Kidney (tissue), 14 donors: ENCODE results near the gene MAPK8. TPM values are rescaled to one million over a fixed set of nuclear protein-coding genes. Genes with fewer than 3 reads are reported as not detected.

Source experiments
- DNase-seq, 5 donors: peaks; one replicate each; pipeline ENCODE4 v3.0.0-alpha.2; 2013 to 2020
- FAIRE-seq: peaks from 2 replicates; lab custom pipeline; 2012; peaks lifted over from hg19 to GRCh38; lab: Jason Lieb, UNC
- H3K27ac ChIP-seq, 2 donors: one replicate each; pipeline ENCODE4 v1.7.0; 2013; ENCODE audit warnings: low read depth in 2 of 2, low read length in 2 of 2, inconsistent platforms in 1 of 2
- H3K27me3 ChIP-seq: one replicate; pipeline ENCODE4 v1.7.1; 2013; ENCODE audit warnings: low read length, inconsistent platforms; ENCODE audit not compliant: control insufficient read depth, insufficient read depth
- H3K36me3 ChIP-seq, 3 donors: one replicate each; pipeline versions ENCODE4 v1.7.0 to v1.7.1; 2013; ENCODE audit warnings: low read length in 3 of 3, control low read depth in 1 of 3, inconsistent platforms in 1 of 3; ENCODE audit not compliant: insufficient read depth in 3 of 3, control insufficient read depth in 2 of 3
- H3K4me1 ChIP-seq, 3 donors: one replicate each; pipeline versions ENCODE4 v1.7.0 to v1.7.1; 2013; ENCODE audit warnings: low read length in 3 of 3, inconsistent platforms in 1 of 3, low read depth in 1 of 3; ENCODE audit not compliant: control insufficient read depth in 2 of 3, insufficient read depth in 2 of 3
- H3K4me3 ChIP-seq, 3 donors: one replicate each; pipeline versions ENCODE4 v1.7.0 to v1.8.1; 2013; ENCODE audit warnings: low read length in 3 of 3, control low read depth in 1 of 3, inconsistent platforms in 1 of 3
- H3K9ac ChIP-seq, 3 donors: one replicate each; pipeline versions ENCODE4 v1.7.0 to v1.7.1; 2013; ENCODE audit warnings: low read length in 3 of 3, control low read depth in 1 of 3, inconsistent platforms in 1 of 3
- H3K9me3 ChIP-seq, 3 donors: one replicate each; pipeline versions ENCODE4 v1.7.0 to v1.7.1; 2013; ENCODE audit warnings: low read length in 3 of 3, control low read depth in 1 of 3, inconsistent platforms in 1 of 3; ENCODE audit not compliant: control insufficient read depth in 2 of 3, insufficient read depth in 1 of 3
- CTCF ChIP-seq: IDR thresholded peaks from 3 replicates; pipeline ENCODE4 v1.5.1; 2012; ENCODE audit warnings: mild to moderate bottlenecking, moderate library complexity, borderline replicate concordance; ENCODE audit not compliant: insufficient read depth; ENCODE audit errors: extremely low read depth
- intact Hi-C: fragments of 100-400 bp; cut with DNase I; formaldehyde crosslinking; loops from one replicate; pipeline ENCODE4 v1.11.1; 2022
- polyA plus RNA-seq: library from polyadenylated mRNA; stranded (reverse); fragments of 350-450 nt; fragmentation: Illumina TruSeq; extraction: RNeasy Lipid Tissue Mini Kit (QIAGEN cat#74804); gene quantifications from one replicate; pipeline ENCODE4 v1.2.3, GENCODE V29; 2014; ENCODE audit warnings: low read depth, low replicate concordance; ENCODE audit not compliant: insufficient read depth
- total RNA-seq: library from RNA; stranded (reverse); fragmentation: NEBNext Ultra II Directional; extraction: Animal tissue kit (Norgen Biotek cat#: 25700); gene quantifications from one replicate; pipeline ENCODE4 v1.2.1, GENCODE V29; 2021
- donor health status: control.
- donor health status: control.
- donor health status: control.
- donor health status: control.
- donor health status: control.
- donor health status: DM: yes; HTN: yes; CAD: no.
- donor health status: Normal renal cell carcinoma (clear cell type).

MAPK8 gene
- total and polyA plus RNA-seq, 2 donors from 2014 or later: 17.0 to 36.7 TPM

- no peaks in the 10 kb centered on the region for H3K27me3 ChIP-seq
- no peak for TF ChIP-seq CTCF
- no peak for DNase-seq
- H3K4me1 ChIP-seq: peaks cover 0 to 15% (median 10%) of the 10 kb centered on the region in 3 donors
- H3K9me3 ChIP-seq: no peaks in the 10 kb centered on the region
- intact Hi-C loops: no loop called here
- no peak overlapping the region for H3K9ac ChIP-seq
- no peak overlapping the region for H3K27ac ChIP-seq
- no peak for FAIRE-seq
- no peak overlapping the region for H3K4me3 ChIP-seq
- H3K36me3 ChIP-seq: no peaks in the 10 kb centered on the region
These were observed 15.3 kb upstream of the MAPK8 start for GRCh38 chr10:48291190-48291589.

- Histone ChIP-seq H3K36me3 (no peaks in the 10 kb centered on the region), H3K9me3 (no peaks in the 10 kb centered on the region), H3K27me3 (no peaks in the 10 kb centered on the region), H3K4me3 (no peak overlapping the region), H3K27ac (no peak overlapping the region), H3K9ac (no peak overlapping the region), H3K4me1 (peaks cover 0 to 15% (median 7%) of the 10 kb centered on the region in 3 donors)
- DNase-seq (no peak), FAIRE-seq (no peak)
- intact Hi-C loops: no loop called here
- no peak for TF ChIP-seq CTCF
These were observed 13.9 kb upstream of the MAPK8 start for GRCh38 chr10:48292616-48293015.

GRCh38 chr10:48294431-48294830, 12.0 kb upstream of the MAPK8 start:
- peaks cover 0 to 3% (median 0%) of the 10 kb centered on the region in 3 donors for H3K4me1 ChIP-seq
- no peak for TF ChIP-seq CTCF
- H3K27ac ChIP-seq: no peak overlapping the region
- intact Hi-C loops: no loop called here
- no peak overlapping the region for H3K4me3 ChIP-seq
- H3K27me3 ChIP-seq: no peaks in the 10 kb centered on the region
- no peak for DNase-seq
- no peaks in the 10 kb centered on the region for H3K36me3 ChIP-seq
- no peak overlapping the region for H3K9ac ChIP-seq
- no peaks in the 10 kb centered on the region for H3K9me3 ChIP-seq
- FAIRE-seq: no peak

- Histone ChIP-seq H3K4me3 (no peak overlapping the region), H3K9me3 (no peaks in the 10 kb centered on the region), H3K4me1 (no peaks in the 10 kb centered on the region), H3K27me3 (no peaks in the 10 kb centered on the region), H3K27ac (no peak overlapping the region), H3K36me3 (no peaks in the 10 kb centered on the region), H3K9ac (no peak overlapping the region)
- FAIRE-seq: no peak
- intact Hi-C loops: no loop called here
- DNase-seq: peak in 3 of 5 donors; percentile 50 to 75 (median 74)
- no peak for TF ChIP-seq CTCF
These were observed 9.8 kb upstream of the MAPK8 start for GRCh38 chr10:48296576-48297098.
